ENCODE results near the gene OR1A2. TPM values are rescaled to one million over a fixed set of nuclear protein-coding genes. Genes with fewer than 3 reads are reported as not detected.

OR1A2 gene, protein sequence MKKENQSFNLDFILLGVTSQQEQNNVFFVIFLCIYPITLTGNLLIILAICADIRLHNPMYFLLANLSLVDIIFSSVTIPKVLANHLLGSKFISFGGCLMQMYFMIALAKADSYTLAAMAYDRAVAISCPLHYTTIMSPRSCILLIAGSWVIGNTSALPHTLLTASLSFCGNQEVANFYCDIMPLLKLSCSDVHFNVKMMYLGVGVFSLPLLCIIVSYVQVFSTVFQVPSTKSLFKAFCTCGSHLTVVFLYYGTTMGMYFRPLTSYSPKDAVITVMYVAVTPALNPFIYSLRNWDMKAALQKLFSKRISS
- not detected for total RNA-seq

DNA sequence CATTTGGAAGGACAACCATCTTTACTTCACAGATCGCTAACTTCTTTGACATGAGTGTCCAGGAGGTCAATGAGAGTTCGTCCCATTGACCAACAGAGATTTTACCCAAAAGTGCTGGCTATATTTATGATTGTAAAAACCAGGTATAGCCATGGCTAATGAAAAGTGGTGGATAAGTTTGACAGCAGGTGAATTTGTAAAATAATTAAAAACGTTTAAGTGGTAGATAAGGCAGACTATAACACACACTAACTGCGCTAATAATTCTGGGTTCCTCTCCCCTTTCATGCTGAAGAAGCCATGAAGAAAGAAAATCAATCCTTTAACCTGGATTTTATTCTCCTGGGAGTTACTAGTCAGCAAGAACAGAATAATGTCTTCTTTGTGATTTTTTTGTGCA is at the start of gene OR1A2:
TSS of gene OR1A2 (plus strand) at position 301 of the 400 bp plus-strand sequence. CDS start at position 301, 0 bp downstream.

DNA sequence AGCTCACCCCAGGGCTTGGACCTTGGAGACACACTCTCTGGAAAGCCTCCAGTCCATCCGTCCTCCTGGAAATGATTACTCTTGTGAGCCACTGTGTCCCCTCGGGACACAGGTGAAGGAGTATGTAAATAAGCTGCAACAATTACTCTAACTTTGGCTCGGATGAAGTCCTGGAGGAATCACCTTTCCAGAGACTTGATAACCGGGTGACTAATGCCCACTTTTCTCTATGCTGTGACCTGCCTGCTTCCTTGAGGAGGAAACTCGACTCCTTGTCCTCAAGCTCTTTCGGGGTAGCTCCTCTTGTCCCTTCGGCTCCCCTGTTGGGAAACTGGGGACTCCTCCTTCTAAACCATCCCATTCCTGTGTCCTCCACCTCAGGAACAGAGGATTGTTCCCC is 10.0 kb downstream of the OR1A2 start, which contains the start of gene OR1A1:
TSS of gene OR1A1 (plus strand) at position 301 of the 400 bp plus-strand sequence. CDS start 7,954 bp downstream, outside the sequence.

Other genes starting within 250 kb of the OR1A2 start
- not detected for gene OR1D5, start 133.9 kb upstream of the OR1A2 start, total RNA-seq
- not detected for gene OR1D2, start 93.1 kb upstream of the OR1A2 start, total RNA-seq
- not detected for gene OR1G1, start 70.0 kb upstream of the OR1A2 start, total RNA-seq
- gene OR1A1, start 10.1 kb downstream of the OR1A2 start, total RNA-seq, result not detected
- 0.31 TPM for gene OR3A1, start 100.8 kb downstream of the OR1A2 start, total RNA-seq
- gene OR3A2, start 188.8 kb downstream of the OR1A2 start, total RNA-seq, result 1.3 TPM
- gene OR1E1, start 200.9 kb downstream of the OR1A2 start, total RNA-seq, result not detected
- not detected for gene OR3A3, start 213.9 kb downstream of the OR1A2 start, total RNA-seq
- gene OR1E2, start 236.3 kb downstream of the OR1A2 start, total RNA-seq, result not detected